ENCODE data around the gene LRFN5.

- TF ChIP-seq POLR2AphosphoS5 (IDR thresholded peaks at IDR 0.05), result no peak
- TF ChIP-seq CTCF (IDR thresholded peaks at IDR 0.05), result no peak
These were observed 233.0 kb downstream of the LRFN5 start for GRCh38 chr14:41839661-41840060.
